Peyer's patch (tissue), 4 donors: Measurements from ENCODE around the gene TBC1D13. TPM values are rescaled to one million over a fixed set of nuclear protein-coding genes. Genes with fewer than 3 reads are reported as not detected.

Source experiments
- DNase-seq, 3 donors: peaks; one replicate each; pipeline ENCODE4 v3.0.0-alpha.2; 2017 to 2019
- H3K27ac ChIP-seq, 4 donors: fragments of 200-600 bp; sonication (generic); one replicate each; pipeline ENCODE4 v1.5.1; 2016 to 2019
- H3K27me3 ChIP-seq, 2 donors: fragments of 200-600 bp; sonication (generic); one replicate each; pipeline ENCODE4 v1.5.1; 2019
- H3K36me3 ChIP-seq, 3 donors: fragments of 200-600 bp; sonication (generic); one replicate each; pipeline ENCODE4 v1.5.1; 2016 to 2019
- H3K4me1 ChIP-seq, 4 donors: fragments of 200-600 bp; sonication (generic); one replicate each; pipeline ENCODE4 v1.5.1; 2016 to 2019
- H3K4me3 ChIP-seq, 4 donors: fragments of 200-600 bp; sonication (generic); 1 replicate in 3 of 4; 2 replicates in 1 of 4; pipeline ENCODE4 v1.5.1; 2016 to 2019; ENCODE audit warnings: mild to moderate bottlenecking in 1 of 4
- H3K9me3 ChIP-seq, 4 donors: fragments of 200-600 bp; sonication (generic); one replicate each; pipeline ENCODE4 v1.5.1; 2016 to 2019; ENCODE audit warnings: mild to moderate bottlenecking in 1 of 4
- POLR2A ChIP-seq, 2 donors: fragments of 450-650 bp; IDR thresholded peaks; one replicate each; pipeline ENCODE4 v1.5.1; 2017; ENCODE audit warnings: antibody characterized with exemption in 2 of 2, mild to moderate bottlenecking in 2 of 2, moderate library complexity in 2 of 2
- total RNA-seq, 4 donors: library from RNA; depleted of rRNA; stranded (reverse); fragments of >200 nt; gene quantifications; one replicate each; pipeline ENCODE4 v1.1.0, GENCODE V29; 2016
- TF ChIP-seq, protein P1 (sequence below), 6 experiments: fragments of 450-650 bp in 4 of 6; fragments of 200-600 bp in 2 of 6; sonication (generic) in 1 of 6; IDR thresholded peaks; one replicate each; pipeline ENCODE4 v1.5.1; 2017 to 2019; ENCODE audit warnings: antibody characterized with exemption in 6 of 6, mild to moderate bottlenecking in 3 of 6, moderate library complexity in 1 of 6

Gene TBC1D13
- total RNA-seq, 4 donors from 2014 or later: 26.8 to 48.7 (median 45.7) TPM

DNA sequence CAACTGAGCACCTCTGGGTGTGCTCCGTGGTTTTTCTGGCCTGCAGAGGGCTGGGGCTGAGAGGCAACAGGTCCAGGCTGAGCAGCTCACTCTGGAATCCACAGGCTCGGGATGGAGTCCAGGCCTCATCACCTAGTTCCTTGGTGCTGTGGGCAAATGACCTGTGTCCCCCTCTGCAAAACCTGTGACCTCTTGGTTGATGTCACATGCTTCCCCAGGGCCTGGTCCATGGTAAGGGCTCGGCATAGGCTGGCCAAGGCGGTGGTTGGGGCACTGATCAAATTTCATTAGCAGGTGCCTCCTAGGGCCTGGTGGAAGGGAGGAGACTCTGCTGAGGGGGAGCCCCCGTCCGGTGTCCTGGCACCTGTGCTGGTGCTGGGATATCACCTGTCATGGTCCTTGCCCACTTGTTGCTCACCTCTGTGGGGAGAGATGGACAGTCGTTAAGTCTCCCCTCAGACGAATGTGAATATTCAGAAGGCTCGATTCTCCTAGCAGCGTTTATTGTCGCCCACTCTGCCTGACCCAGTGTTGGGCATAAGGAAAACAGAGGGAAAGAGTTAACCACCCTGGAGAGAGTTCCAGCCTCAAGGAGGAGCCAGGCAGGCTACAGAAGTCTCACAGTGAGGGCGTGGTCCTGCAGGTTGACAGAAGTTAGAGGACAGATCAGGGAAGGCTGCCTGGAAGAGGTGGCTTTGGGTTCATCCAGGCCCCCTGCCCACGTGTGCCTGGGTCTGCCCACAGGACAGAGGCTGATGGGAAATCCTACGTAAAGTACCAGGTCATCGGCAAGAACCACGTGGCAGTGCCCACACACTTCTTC is 34.7 kb downstream of the TBC1D13 start:
- Histone ChIP-seq H3K9me3 (no peaks in the 10 kb centered on the region), H3K27ac (no peak overlapping the region)
- TF ChIP-seq POLR2A (IDR thresholded peaks at IDR 0.05): no peak
- TF ChIP-seq, protein P1, sequence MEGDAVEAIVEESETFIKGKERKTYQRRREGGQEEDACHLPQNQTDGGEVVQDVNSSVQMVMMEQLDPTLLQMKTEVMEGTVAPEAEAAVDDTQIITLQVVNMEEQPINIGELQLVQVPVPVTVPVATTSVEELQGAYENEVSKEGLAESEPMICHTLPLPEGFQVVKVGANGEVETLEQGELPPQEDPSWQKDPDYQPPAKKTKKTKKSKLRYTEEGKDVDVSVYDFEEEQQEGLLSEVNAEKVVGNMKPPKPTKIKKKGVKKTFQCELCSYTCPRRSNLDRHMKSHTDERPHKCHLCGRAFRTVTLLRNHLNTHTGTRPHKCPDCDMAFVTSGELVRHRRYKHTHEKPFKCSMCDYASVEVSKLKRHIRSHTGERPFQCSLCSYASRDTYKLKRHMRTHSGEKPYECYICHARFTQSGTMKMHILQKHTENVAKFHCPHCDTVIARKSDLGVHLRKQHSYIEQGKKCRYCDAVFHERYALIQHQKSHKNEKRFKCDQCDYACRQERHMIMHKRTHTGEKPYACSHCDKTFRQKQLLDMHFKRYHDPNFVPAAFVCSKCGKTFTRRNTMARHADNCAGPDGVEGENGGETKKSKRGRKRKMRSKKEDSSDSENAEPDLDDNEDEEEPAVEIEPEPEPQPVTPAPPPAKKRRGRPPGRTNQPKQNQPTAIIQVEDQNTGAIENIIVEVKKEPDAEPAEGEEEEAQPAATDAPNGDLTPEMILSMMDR (IDR thresholded peaks at IDR 0.05): no peak

DNA sequence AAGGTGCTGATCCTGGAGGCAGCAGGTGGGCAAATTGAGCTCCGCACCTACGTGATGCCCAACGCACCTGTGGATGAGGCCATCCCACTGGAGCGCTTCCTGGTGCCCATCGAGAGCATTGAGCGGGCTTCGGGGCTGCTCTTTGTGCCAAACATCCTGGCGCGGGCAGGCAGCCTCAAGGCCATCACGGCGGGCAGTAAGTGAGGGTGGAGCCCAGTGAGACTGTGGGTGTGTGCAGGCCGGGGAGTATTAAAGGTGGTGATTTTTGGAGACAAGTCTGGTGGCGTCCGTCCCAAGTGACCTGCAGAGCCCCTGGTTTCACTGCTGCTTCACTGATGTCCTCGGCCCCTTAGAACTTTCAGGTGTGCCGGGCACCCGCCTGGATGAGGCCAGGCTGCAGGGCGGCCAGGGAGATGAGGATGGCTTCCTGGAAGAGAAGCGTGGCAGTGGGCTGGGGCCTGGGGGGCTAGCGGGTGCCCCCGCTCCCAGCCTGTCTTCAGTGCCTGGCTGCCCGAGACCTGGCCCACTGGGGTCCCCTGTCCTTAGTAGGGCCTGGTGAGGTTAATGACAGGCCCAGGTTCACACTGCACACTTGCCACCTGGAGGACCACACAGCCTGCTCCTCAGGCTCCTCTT is 35.5 kb downstream of the TBC1D13 start:
- Histone ChIP-seq H3K9me3 (no peaks in the 10 kb centered on the region), H3K4me1 (peaks cover 4 to 17% (median 8%) of the 10 kb centered on the region in 4 donors), H3K36me3 (peaks cover 0 to 66% (median 0%) of the 10 kb centered on the region in 3 donors), H3K4me3 (no peak overlapping the region), H3K27me3 (no peaks in the 10 kb centered on the region), H3K27ac (no peak overlapping the region)
- no peak for TF ChIP-seq POLR2A (IDR thresholded peaks at IDR 0.05)
- TF ChIP-seq, protein P1 (IDR thresholded peaks at IDR 0.05): no peak
- no peak for DNase-seq

More for the DNA sequence above, 34.7 kb downstream of the TBC1D13 start:
- H3K27me3 ChIP-seq: no peaks in the 10 kb centered on the region
- peaks cover 4 to 17% (median 8%) of the 10 kb centered on the region in 4 donors for H3K4me1 ChIP-seq
- DNase-seq: no peak
- H3K36me3 ChIP-seq: peaks cover 0 to 62% (median 0%) of the 10 kb centered on the region in 3 donors
- no peak overlapping the region for H3K4me3 ChIP-seq

DNA sequence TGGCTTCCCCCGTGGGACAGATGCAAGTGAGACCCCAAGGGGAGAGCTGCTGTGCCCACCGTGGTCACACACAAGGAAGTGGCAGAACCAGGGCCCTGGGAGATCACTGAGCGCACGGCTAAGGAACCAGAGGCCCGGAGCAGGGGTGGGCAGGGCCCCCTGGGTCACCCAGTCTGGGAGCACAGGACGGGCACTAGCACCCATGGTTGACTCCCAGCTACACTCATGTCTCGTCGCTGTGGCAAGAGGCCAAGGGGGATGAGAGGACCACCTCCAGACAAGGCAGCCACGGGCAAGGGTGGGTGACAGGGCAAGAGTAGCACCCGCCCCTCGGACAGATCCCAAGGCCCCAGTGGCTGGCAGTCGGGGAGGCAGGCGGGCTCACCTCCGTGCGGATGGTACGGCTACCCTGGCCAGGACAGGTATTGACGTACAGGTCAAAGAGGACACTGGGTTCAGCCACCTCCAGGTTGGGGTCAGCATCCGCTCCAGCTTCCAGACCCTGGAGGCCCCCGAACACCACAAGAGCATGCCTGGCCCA is 36.4 kb downstream of the TBC1D13 start:
- Histone ChIP-seq H3K4me1 (peaks cover 4 to 18% (median 8%) of the 10 kb centered on the region in 4 donors), H3K27ac (no peak overlapping the region)

DNA sequence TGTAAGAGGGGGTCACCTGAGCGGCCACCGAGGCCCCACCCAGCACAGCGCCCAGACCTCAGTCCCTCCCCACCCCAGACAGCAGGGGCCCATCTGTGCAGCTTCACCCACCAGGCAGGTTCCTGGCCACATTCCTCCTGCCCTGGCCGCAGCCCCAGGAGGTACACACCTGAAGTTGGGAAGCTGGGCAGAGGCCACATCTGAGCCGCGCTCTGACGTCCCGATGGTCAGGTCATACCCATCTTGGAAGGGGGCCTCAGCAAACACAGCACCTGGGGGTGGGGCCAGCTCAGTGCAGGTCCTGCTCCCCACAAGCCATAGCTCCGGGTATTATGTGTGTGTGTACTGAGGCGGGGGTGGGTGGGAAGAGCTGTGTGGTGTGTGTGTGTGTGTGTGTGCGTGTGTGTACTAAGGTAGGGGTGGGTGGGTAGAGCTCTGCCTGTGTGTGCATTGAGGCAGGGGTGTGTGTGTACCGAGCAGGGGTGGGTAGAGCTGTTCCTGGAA is 36.9 kb downstream of the TBC1D13 start:
- H3K36me3 ChIP-seq: peaks cover 0 to 66% (median 0%) of the 10 kb centered on the region in 3 donors

More for the DNA sequence above, 36.4 kb downstream of the TBC1D13 start:
- Histone ChIP-seq H3K36me3 (peaks cover 0 to 66% (median 0%) of the 10 kb centered on the region in 3 donors), H3K9me3 (no peaks in the 10 kb centered on the region), H3K4me3 (no peak overlapping the region), H3K27me3 (no peaks in the 10 kb centered on the region)
- DNase-seq: no peak
- TF ChIP-seq, protein P1 (IDR thresholded peaks at IDR 0.05): no peak
- TF ChIP-seq POLR2A (IDR thresholded peaks at IDR 0.05): no peak

DNA sequence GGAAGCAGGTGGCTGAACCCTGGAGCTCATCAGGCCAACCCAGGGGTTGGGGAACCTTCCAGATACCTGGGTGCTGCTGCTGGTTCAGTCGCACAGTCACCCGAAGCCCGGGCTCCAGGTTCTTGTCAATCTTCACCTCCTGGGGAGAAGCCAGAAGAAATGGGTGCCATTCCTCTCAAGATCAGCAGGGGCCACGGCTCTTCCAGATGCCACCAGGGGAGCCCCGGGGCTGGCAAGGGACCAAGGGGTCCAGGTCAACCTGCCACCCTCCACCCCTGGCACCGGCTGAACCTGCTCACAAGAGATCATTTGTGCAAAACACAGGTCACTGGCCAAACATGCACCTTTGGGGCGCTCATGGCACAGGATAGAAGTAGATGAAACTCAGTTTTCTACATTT is 37.9 kb downstream of the TBC1D13 start:
- Histone ChIP-seq H3K4me3 (no peak overlapping the region), H3K27me3 (no peaks in the 10 kb centered on the region), H3K27ac (no peak overlapping the region), H3K9me3 (no peaks in the 10 kb centered on the region), H3K36me3 (peaks cover 0 to 66% (median 0%) of the 10 kb centered on the region in 3 donors), H3K4me1 (peaks cover 0 to 15% (median 7%) of the 10 kb centered on the region in 4 donors)
- no peak for TF ChIP-seq POLR2A (IDR thresholded peaks at IDR 0.05)
- no peak for DNase-seq

More for the DNA sequence above, 36.9 kb downstream of the TBC1D13 start:
- Histone ChIP-seq H3K9me3 (no peaks in the 10 kb centered on the region), H3K27me3 (no peaks in the 10 kb centered on the region), H3K4me1 (peaks cover 4 to 22% (median 11%) of the 10 kb centered on the region in 4 donors), H3K27ac (no peak overlapping the region), H3K4me3 (no peak overlapping the region)
- TF ChIP-seq POLR2A (IDR thresholded peaks at IDR 0.05): no peak
- TF ChIP-seq, protein P1 (IDR thresholded peaks at IDR 0.05): no peak
- no peak for DNase-seq
